ENCODE results near the gene MAN2A2.
"Not testable (repeated sequence)": the region's sequence is repeated elsewhere in the genome, so short reads cannot be mapped to it uniquely, and the experiment has no call there.

Gene MAN2A2

GRCh38 chr15:90907838-90908507, 4.9 kb downstream of the MAN2A2 start:
- no peak overlapping the region for H3K27ac ChIP-seq
- no peak for TF ChIP-seq ZFX (IDR thresholded peaks at IDR 0.05)
- no peak for TF ChIP-seq CTCF (conservative IDR thresholded peaks at IDR 0.05)

GRCh38 chr15:90909449-90909848, 6.3 kb downstream of the MAN2A2 start:
- not testable (repeated sequence) for H3K27ac ChIP-seq

GRCh38 chr15:90909976-90910375, 6.9 kb downstream of the MAN2A2 start:
- no peak for TF ChIP-seq ZFX (IDR thresholded peaks at IDR 0.05)
- TF ChIP-seq CTCF (conservative IDR thresholded peaks at IDR 0.05): no peak
- no peak overlapping the region for H3K27ac ChIP-seq

GRCh38 chr15:90910441-90911301, 7.6 kb downstream of the MAN2A2 start:
- TF ChIP-seq CTCF (conservative IDR thresholded peaks at IDR 0.05): no peak
- no peak for TF ChIP-seq ZFX (IDR thresholded peaks at IDR 0.05)

GRCh38 chr15:90911302-90911623, 8.2 kb downstream of the MAN2A2 start:
- TF ChIP-seq CTCF (conservative IDR thresholded peaks at IDR 0.05): no peak
- no peak for TF ChIP-seq ZFX (IDR thresholded peaks at IDR 0.05)
- no peak overlapping the region for H3K27ac ChIP-seq

More at GRCh38 chr15:90910441-90911301, 7.6 kb downstream of the MAN2A2 start:
- no peak overlapping the region for H3K27ac ChIP-seq

- no peak overlapping the region for H3K27ac ChIP-seq
- TF ChIP-seq ZFX (IDR thresholded peaks at IDR 0.05): no peak
- no peak for TF ChIP-seq CTCF (conservative IDR thresholded peaks at IDR 0.05)
Measured at GRCh38 chr15:90911906-90912769, 9.0 kb downstream of the MAN2A2 start.

GRCh38 chr15:90912770-90913075, 9.6 kb downstream of the MAN2A2 start:
- H3K27ac ChIP-seq: no peak overlapping the region
- TF ChIP-seq ZFX (IDR thresholded peaks at IDR 0.05): no peak

- TF ChIP-seq ZFX (IDR thresholded peaks at IDR 0.05) (no peak), CTCF (conservative IDR thresholded peaks at IDR 0.05) (no peak)
Measured at GRCh38 chr15:90913398-90913944, 10.4 kb downstream of the MAN2A2 start.

More at GRCh38 chr15:90913398-90913944, 10.4 kb downstream of the MAN2A2 start:
- H3K27ac ChIP-seq: no peak overlapping the region

Measured in C4-2B (cell line).